ENCODE measurements around the gene RNF4. TPM values are rescaled to one million over a fixed set of nuclear protein-coding genes. Genes with fewer than 3 reads are reported as not detected.

The RNF4 gene
- total RNA-seq, 1 donor from 2014 or later, result 93.5 TPM

DNA sequence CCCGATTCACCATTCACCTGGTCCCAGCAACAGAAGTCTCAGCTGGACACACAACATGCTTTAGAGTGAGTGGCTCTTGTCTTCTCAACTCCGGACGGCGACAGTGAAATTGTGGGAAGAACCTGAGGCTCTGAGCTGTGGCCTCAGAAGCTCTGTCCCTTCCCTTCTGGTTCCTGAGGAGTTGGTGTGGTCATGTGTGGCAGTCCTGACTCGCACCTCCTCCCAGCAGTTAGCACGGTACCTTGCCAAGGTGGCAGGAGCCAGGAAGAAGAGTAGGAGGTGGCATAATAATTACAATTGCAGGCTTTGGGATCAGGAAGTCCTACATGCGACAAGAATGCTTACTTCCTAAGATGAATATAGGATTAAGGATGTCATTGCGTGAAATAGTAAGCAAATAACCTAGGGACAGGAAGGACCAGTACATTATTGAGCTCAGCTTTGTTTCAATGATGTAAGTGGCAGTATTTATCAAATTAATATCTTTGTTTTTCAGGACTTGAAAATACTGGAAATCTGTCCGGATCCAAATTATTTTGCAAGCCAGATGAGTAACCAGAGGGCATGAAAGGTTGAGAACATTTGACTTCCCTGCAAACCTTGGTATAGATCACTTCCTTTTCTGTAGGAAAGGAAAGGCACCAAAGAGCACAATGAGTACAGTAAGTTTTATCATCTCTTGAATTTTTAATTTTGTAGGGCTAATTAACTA, 21.1 kb downstream of the RNF4 start:
- DNase-seq, result no peak
- TF ChIP-seq, protein P1, sequence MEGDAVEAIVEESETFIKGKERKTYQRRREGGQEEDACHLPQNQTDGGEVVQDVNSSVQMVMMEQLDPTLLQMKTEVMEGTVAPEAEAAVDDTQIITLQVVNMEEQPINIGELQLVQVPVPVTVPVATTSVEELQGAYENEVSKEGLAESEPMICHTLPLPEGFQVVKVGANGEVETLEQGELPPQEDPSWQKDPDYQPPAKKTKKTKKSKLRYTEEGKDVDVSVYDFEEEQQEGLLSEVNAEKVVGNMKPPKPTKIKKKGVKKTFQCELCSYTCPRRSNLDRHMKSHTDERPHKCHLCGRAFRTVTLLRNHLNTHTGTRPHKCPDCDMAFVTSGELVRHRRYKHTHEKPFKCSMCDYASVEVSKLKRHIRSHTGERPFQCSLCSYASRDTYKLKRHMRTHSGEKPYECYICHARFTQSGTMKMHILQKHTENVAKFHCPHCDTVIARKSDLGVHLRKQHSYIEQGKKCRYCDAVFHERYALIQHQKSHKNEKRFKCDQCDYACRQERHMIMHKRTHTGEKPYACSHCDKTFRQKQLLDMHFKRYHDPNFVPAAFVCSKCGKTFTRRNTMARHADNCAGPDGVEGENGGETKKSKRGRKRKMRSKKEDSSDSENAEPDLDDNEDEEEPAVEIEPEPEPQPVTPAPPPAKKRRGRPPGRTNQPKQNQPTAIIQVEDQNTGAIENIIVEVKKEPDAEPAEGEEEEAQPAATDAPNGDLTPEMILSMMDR (IDR thresholded peaks at IDR 0.05), result no peak
- intact Hi-C loops (cut with micrococcal nuclease), result loop anchor here (5.0 to 10.0 kb wide), 3 partner anchors 47 to 805 kb away; partner anchors contain the start of genes FAM193A and RGS12
- Mint-ChIP-seq H3K4me3 (no peak overlapping the region), H3K9me3 (no peaks in the 10 kb centered on the region), H3K36me3 (ENCODE audit: low read depth) (peaks cover 39% of the 10 kb centered on the region), H3K27ac (peak overlapping the region; percentile 12), H3K27me3 (no peaks in the 10 kb centered on the region), H3K4me1 (peaks cover 70% of the 10 kb centered on the region)
- ChIA-PET POLR2A (interaction anchor here (2.1 kb wide), 1 partner anchor 22 kb away, joined by 6 read pairs; the partner anchor contains the start of gene RNF4), CTCF (no interaction called here)
- ATAC-seq (ENCODE audit: low read depth), result no peak

DNA sequence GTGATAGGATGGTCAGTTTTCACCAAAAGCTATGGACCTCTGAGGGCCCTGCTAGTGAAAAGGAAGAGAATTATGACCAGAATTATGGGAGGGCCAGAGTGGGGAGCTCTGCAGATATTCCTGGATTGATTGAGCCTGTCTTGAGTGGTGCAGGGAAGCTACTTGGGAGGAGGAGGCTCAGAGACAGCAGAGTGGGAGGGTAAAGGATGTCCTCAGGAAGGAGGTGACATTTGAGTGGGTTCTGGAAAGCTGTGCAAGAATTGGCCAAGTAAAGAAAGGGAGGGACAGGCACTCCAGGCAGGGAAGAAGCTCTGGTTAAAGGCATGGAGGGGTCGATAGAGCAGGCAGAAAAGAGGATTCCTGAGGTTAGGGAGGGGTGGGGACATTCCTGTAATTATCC, 24.1 kb downstream of the RNF4 start:
- intact Hi-C loops (cut with micrococcal nuclease), result no loop called here
- ChIA-PET POLR2A (interaction anchor here (0.8 to 1.8 kb wide), 2 partner anchors 11 to 14 kb away, joined by 3 to 4 read pairs; no protein-coding TSS in a partner anchor), CTCF (interaction anchor here (0.8 kb wide), 1 partner anchor 273 kb away, joined by 3 read pairs; no protein-coding TSS in a partner anchor)
- ATAC-seq (ENCODE audit: low read depth), result no peak
- Mint-ChIP-seq H3K9me3 (no peaks in the 10 kb centered on the region), H3K4me1 (peaks cover 67% of the 10 kb centered on the region), H3K4me3 (no peak overlapping the region), H3K36me3 (ENCODE audit: low read depth) (peaks cover 58% of the 10 kb centered on the region), H3K27ac (no peak overlapping the region), H3K27me3 (no peaks in the 10 kb centered on the region)
- TF ChIP-seq, protein P1 (IDR thresholded peaks at IDR 0.05), result no peak
- no peak for DNase-seq

DNA sequence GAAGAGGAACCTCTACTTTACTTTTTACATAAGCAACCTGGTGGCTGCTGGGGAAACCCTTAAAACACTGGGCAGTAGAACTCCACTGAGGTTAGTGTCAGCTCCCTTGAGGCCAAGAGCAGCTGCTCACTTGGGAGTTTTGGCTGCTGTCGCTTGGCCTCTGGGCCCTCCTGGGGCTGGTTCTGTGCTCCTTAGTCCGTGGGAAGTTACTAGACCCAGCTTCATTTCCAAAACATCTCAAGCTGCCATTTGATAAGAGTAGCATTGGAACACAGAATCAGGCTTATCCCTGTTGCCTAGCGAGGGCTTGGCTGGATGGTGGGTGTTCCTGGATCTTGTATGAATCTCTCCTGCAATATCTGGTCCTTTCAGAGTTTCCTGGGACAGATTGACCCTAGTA, 26.1 kb downstream of the RNF4 start:
- intact Hi-C loops (cut with micrococcal nuclease), result no loop called here
- CTCF ChIA-PET, result no interaction called here
- peak; percentile 58 for ATAC-seq (ENCODE audit: low read depth)
- peaks cover 65% of the 10 kb centered on the region for H3K36me3 Mint-ChIP-seq (ENCODE audit: low read depth)
- DNase-seq, result no peak
- POLR2A ChIA-PET, result interaction anchor here (0.7 to 1.6 kb wide), 2 partner anchors 8 to 26 kb away, joined by 3 to 14 read pairs; partner anchors contain the start of gene RNF4
- no peaks in the 10 kb centered on the region for H3K9me3 Mint-ChIP-seq
- H3K4me1 Mint-ChIP-seq, result peaks cover 54% of the 10 kb centered on the region
- TF ChIP-seq, protein P1 (IDR thresholded peaks at IDR 0.05), result no peak
- no peaks in the 10 kb centered on the region for H3K27me3 Mint-ChIP-seq
- no peak overlapping the region for H3K4me3 Mint-ChIP-seq
- peak overlapping the region; percentile 66 for H3K27ac Mint-ChIP-seq

DNA sequence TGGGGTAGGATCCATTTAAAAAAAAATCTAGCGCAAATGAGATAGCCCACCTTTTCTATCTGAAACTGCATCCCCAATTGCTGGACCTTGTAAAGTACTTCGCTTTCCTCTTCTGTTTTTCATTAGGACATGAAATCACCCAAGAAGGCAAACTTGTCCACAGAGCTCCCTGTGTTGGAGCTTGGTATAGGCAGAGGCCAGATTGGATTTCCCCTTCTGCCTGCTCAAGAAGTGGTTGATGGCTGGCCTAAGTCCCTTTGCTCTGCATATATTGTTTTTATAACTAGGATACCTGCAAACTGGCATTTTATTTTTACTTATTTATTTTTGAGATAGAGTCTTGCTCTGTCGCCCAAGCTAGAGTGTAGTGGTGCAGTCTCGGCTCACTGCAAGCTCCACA, 28.4 kb downstream of the RNF4 start:
- intact Hi-C loops (cut with micrococcal nuclease), result no loop called here
- Mint-ChIP-seq H3K9me3 (no peaks in the 10 kb centered on the region), H3K27ac (peak overlapping the region; percentile 84), H3K4me1 (peaks cover 50% of the 10 kb centered on the region), H3K36me3 (ENCODE audit: low read depth) (peaks cover 71% of the 10 kb centered on the region), H3K27me3 (no peaks in the 10 kb centered on the region), H3K4me3 (peak overlapping the region; percentile 55)
- ATAC-seq (ENCODE audit: low read depth), result no peak
- ChIA-PET POLR2A (interaction anchor here (1.0 to 1.9 kb wide), 4 partner anchors 10 to 29 kb away, joined by 3 to 15 read pairs (median 6); partner anchors contain the start of gene RNF4), CTCF (interaction anchor here (1.0 to 1.9 kb wide), 4 partner anchors 9 to 55 kb away, joined by 3 to 7 read pairs (median 3); partner anchors contain the start of gene RNF4)
- DNase-seq, result no peak
- TF ChIP-seq, protein P1 (IDR thresholded peaks at IDR 0.05), result no peak

DNA sequence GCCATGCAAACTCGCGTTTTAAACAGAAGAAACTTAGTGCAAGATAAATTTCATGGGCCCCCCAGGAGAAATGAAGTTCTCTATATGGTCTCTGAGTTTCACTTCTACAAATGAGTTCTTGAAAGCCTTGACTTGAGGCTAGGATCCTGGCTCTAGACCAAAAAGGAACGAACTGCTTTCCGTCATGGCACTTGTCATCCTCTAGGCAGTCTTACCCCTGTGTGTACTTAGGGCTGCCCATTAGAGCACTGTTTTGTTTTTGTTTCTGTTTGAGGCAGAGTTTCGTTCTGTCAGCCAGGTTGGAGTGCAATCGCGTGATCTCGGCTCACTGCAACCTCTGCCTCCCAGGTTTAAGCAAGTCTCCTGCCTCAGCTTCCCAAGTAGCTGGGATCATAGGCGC, 29.0 kb downstream of the RNF4 start:
- H3K4me1 Mint-ChIP-seq, result peaks cover 44% of the 10 kb centered on the region
- H3K36me3 Mint-ChIP-seq (ENCODE audit: low read depth), result peaks cover 66% of the 10 kb centered on the region
- peak overlapping the region; percentile 55 for H3K4me3 Mint-ChIP-seq
- no peaks in the 10 kb centered on the region for H3K27me3 Mint-ChIP-seq
- no peaks in the 10 kb centered on the region for H3K9me3 Mint-ChIP-seq
- TF ChIP-seq, protein P1 (IDR thresholded peaks at IDR 0.05), result no peak
- no peak for DNase-seq
- intact Hi-C loops (cut with micrococcal nuclease), result loop anchor here (1.0 kb wide), 2 partner anchors 13 to 29 kb away; partner anchors contain the start of gene RNF4
- ATAC-seq (ENCODE audit: low read depth), result peak; percentile 91
- POLR2A ChIA-PET, result interaction anchor here (0.6 to 1.9 kb wide), 4 partner anchors 13 to 235 kb away, joined by 3 to 15 read pairs (median 6); partner anchors contain the start of gene RNF4
- CTCF ChIA-PET, result interaction anchor here (1.2 to 1.9 kb wide), 3 partner anchors 10 to 29 kb away, joined by 3 to 7 read pairs (median 3); partner anchors contain the start of gene RNF4
- H3K27ac Mint-ChIP-seq, result peak overlapping the region; percentile 84
